Suppressor macrophage treated with lipopolysaccharide for 4 hours (primary cell): ENCODE data around the gene SCN9A.
"Not testable (repeated sequence)": the region's sequence is repeated elsewhere in the genome, so short reads cannot be mapped to it uniquely, and the experiment has no call there.

Experiments used
- DNase-seq: peaks from one replicate; pipeline ENCODE4 v3.0.0-alpha.2; 2020

Gene SCN9A

GRCh38 chr2:166239548-166239947, 136.2 kb downstream of the SCN9A start:
- no peak for DNase-seq

GRCh38 chr2:166238176-166238575, 137.6 kb downstream of the SCN9A start:
- DNase-seq, result no peak

GRCh38 chr2:166234112-166234846, 141.5 kb downstream of the SCN9A start:
- no peak for DNase-seq

- DNase-seq, result no peak
Observed at GRCh38 chr2:166233244-166233643, 142.5 kb downstream of the SCN9A start.

- DNase-seq, result no peak
Observed at GRCh38 chr2:166230724-166231070, 145.0 kb downstream of the SCN9A start.

GRCh38 chr2:166230024-166230723, 145.6 kb downstream of the SCN9A start:
- DNase-seq, result no peak

- DNase-seq, result no peak
Observed at GRCh38 chr2:166229678-166230023, 146.1 kb downstream of the SCN9A start.

GRCh38 chr2:166224197-166224596, 151.5 kb downstream of the SCN9A start:
- no peak for DNase-seq

GRCh38 chr2:166223298-166223697, 152.4 kb downstream of the SCN9A start:
- no peak for DNase-seq

- no peak for DNase-seq
Observed at GRCh38 chr2:166211079-166211478, 164.7 kb downstream of the SCN9A start.

- DNase-seq, result not testable (repeated sequence)
Observed at GRCh38 chr2:166209944-166210343, 165.8 kb downstream of the SCN9A start.

- DNase-seq, result not testable (repeated sequence)
Observed at GRCh38 chr2:166209367-166209766, 166.4 kb downstream of the SCN9A start.

- DNase-seq, result not testable (repeated sequence)
Observed at GRCh38 chr2:166206153-166206552, 169.6 kb downstream of the SCN9A start.

- no peak for DNase-seq
Observed at GRCh38 chr2:166202778-166203177, 173.0 kb downstream of the SCN9A start.

- no peak for DNase-seq
Observed at GRCh38 chr2:166197446-166197845, 178.3 kb downstream of the SCN9A start.

GRCh38 chr2:166193407-166193806, 182.3 kb downstream of the SCN9A start:
- DNase-seq, result no peak

- no peak for DNase-seq
Observed at GRCh38 chr2:166188084-166188483, 187.7 kb downstream of the SCN9A start.

- DNase-seq, result no peak
Observed at GRCh38 chr2:166184789-166185188, 191.0 kb downstream of the SCN9A start.

- no peak for DNase-seq
Observed at GRCh38 chr2:166181813-166182154, 194.0 kb downstream of the SCN9A start.

GRCh38 chr2:166180951-166181812, 194.6 kb downstream of the SCN9A start:
- DNase-seq, result peak; percentile 37

- no peak for DNase-seq
Observed at GRCh38 chr2:166179201-166179600, 196.5 kb downstream of the SCN9A start.

- DNase-seq, result no peak
Observed at GRCh38 chr2:166173263-166173662, 202.5 kb downstream of the SCN9A start.

- DNase-seq, result no peak
Observed at GRCh38 chr2:166171216-166171615, 204.5 kb downstream of the SCN9A start.

GRCh38 chr2:166170356-166170755, 205.4 kb downstream of the SCN9A start:
- DNase-seq, result no peak
